ENCODE results near the gene VPS26C.

The VPS26C gene

GRCh38 chr21:37264808-37265207 is 2.3 kb downstream of the VPS26C start:
- Histone ChIP-seq H3K4me1 (ENCODE audit: insufficient read depth, poor library complexity, severe bottlenecking) (peaks cover 16% of the 10 kb centered on the region), H3K27me3 (ENCODE audit: insufficient read depth, poor library complexity, severe bottlenecking) (no peaks in the 10 kb centered on the region), H3K36me3 (ENCODE audit: low read depth) (peaks cover 22% of the 10 kb centered on the region; the same call in 1 of the 2 replicates), H3K9me3 (ENCODE audit: severe bottlenecking) (no peaks in the 10 kb centered on the region), H3K4me3 (ENCODE audit: severe bottlenecking) (no peak overlapping the region), H3K27ac (ENCODE audit: poor library complexity, severe bottlenecking) (peak overlapping the region; percentile 15)
- no peak for TF ChIP-seq CTCF (IDR thresholded peaks at IDR 0.05; ENCODE audit: poor library complexity, severe bottlenecking)
- DNase-seq (ENCODE audit: low spot score) (no peak), ATAC-seq (ENCODE audit: low read depth) (no peak)

GRCh38 chr21:37263827-37264600 is 3.1 kb downstream of the VPS26C start:
- ATAC-seq (ENCODE audit: low read depth): no peak
- no peak for DNase-seq (ENCODE audit: low spot score)
- no peaks in the 10 kb centered on the region for H3K9me3 ChIP-seq (ENCODE audit: severe bottlenecking)
- peak overlapping the region; percentile 15 for H3K27ac ChIP-seq (ENCODE audit: poor library complexity, severe bottlenecking)
- H3K27me3 ChIP-seq (ENCODE audit: insufficient read depth, poor library complexity, severe bottlenecking): no peaks in the 10 kb centered on the region
- peaks cover 20% of the 10 kb centered on the region for H3K4me1 ChIP-seq (ENCODE audit: insufficient read depth, poor library complexity, severe bottlenecking)
- H3K4me3 ChIP-seq (ENCODE audit: severe bottlenecking): no peak overlapping the region
- H3K36me3 ChIP-seq (ENCODE audit: low read depth): peaks cover 22% of the 10 kb centered on the region; the same call in 1 of the 2 replicates
- no peak for TF ChIP-seq CTCF (IDR thresholded peaks at IDR 0.05; ENCODE audit: poor library complexity, severe bottlenecking)

GRCh38 chr21:37259426-37259825 is 7.7 kb downstream of the VPS26C start:
- peaks cover 15% of the 10 kb centered on the region; the same call in 1 of the 2 replicates for H3K36me3 ChIP-seq (ENCODE audit: low read depth)
- H3K27me3 ChIP-seq (ENCODE audit: insufficient read depth, poor library complexity, severe bottlenecking): no peaks in the 10 kb centered on the region
- H3K9me3 ChIP-seq (ENCODE audit: severe bottlenecking): no peaks in the 10 kb centered on the region
- peak overlapping the region; percentile 78 for H3K27ac ChIP-seq (ENCODE audit: poor library complexity, severe bottlenecking)
- H3K4me1 ChIP-seq (ENCODE audit: insufficient read depth, poor library complexity, severe bottlenecking): peaks cover 7% of the 10 kb centered on the region
- no peak for TF ChIP-seq CTCF (IDR thresholded peaks at IDR 0.05; ENCODE audit: poor library complexity, severe bottlenecking)
- DNase-seq (ENCODE audit: low spot score) (no peak), ATAC-seq (ENCODE audit: low read depth) (no peak)
- H3K4me3 ChIP-seq (ENCODE audit: severe bottlenecking): no peak overlapping the region

GRCh38 chr21:37257967-37258877 is 8.9 kb downstream of the VPS26C start:
- peak overlapping the region; percentile 31 for H3K4me3 ChIP-seq (ENCODE audit: severe bottlenecking)

More at GRCh38 chr21:37257967-37258877, 8.9 kb downstream of the VPS26C start:
- H3K27ac ChIP-seq (ENCODE audit: poor library complexity, severe bottlenecking): peak overlapping the region; percentile 78
- H3K36me3 ChIP-seq (ENCODE audit: low read depth): peaks cover 14% of the 10 kb centered on the region; the same call in 1 of the 2 replicates
- H3K9me3 ChIP-seq (ENCODE audit: severe bottlenecking): no peaks in the 10 kb centered on the region
- TF ChIP-seq CTCF (IDR thresholded peaks at IDR 0.05; ENCODE audit: poor library complexity, severe bottlenecking): no peak
- H3K4me1 ChIP-seq (ENCODE audit: insufficient read depth, poor library complexity, severe bottlenecking): peaks cover 7% of the 10 kb centered on the region
- H3K27me3 ChIP-seq (ENCODE audit: insufficient read depth, poor library complexity, severe bottlenecking): no peaks in the 10 kb centered on the region
- peak; percentile 68 for ATAC-seq (ENCODE audit: low read depth)
- peak; percentile 79 for DNase-seq (ENCODE audit: low spot score)

All from RWPE2 (cell line).